ENCODE measurements around the gene ZNF737. TPM values are rescaled to one million over a fixed set of nuclear protein-coding genes. Genes with fewer than 3 reads are reported as not detected.

ZNF737 gene
- total and polyA plus RNA-seq, 10 of the 15 experiments (the other 5 are each of a cell fraction or from before 2014, with no cell fraction given) = 0.53 to 7.9 (median 4.4) TPM

DNA sequence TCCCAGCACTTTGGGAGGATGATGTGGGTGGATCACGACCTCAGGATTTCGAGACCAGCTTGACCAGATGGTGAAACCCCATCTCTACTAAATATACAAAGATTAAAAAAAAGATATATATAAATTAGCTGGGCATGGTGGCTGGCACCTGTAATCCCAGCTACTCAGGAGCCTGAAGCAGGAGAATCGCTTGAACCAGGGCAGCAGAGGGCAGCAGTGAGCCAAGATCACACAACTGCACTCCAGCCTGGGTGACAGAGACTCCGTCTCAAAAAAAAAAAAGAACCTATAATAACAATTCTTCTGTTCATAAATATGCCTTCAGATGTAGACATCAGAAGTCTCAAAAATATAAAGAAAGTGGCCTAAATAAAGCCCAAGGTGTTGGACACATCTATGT is 7.6 kb downstream of the ZNF737 start:
- Histone ChIP-seq H3K9me3 (replicated peaks; ENCODE audit: control insufficient read depth, insufficient read depth, low read length) (peaks cover 5% of the 10 kb centered on the region; the same call in 2 of the 3 replicates), H4K20me1 (ENCODE audit: control insufficient read depth, insufficient read depth) (no peaks in the 10 kb centered on the region), H3K4me3 (no peak overlapping the region), H3K36me3 (ENCODE audit: control insufficient read depth in 2 of 2, insufficient read depth in 2 of 2, low read length in 1 of 2) (no peaks in the 10 kb centered on the region), H3K79me2 (ENCODE audit: control insufficient read depth, insufficient read depth, low read length) (no peaks in the 10 kb centered on the region), H2AFZ (ENCODE audit: control insufficient read depth, low read depth, low read length) (no peak overlapping the region), H3K27ac (ENCODE audit: control insufficient read depth, insufficient read depth) (no peak overlapping the region), H3K9ac (ENCODE audit: control insufficient read depth, insufficient read depth, low read length) (no peak overlapping the region), H3K27me3 (replicated peaks in 1 of 2; ENCODE audit: control insufficient read depth in 2 of 2, insufficient read depth in 2 of 2, low read length in 1 of 2) (no peaks in the 10 kb centered on the region), H3K4me2 (ENCODE audit: control insufficient read depth, insufficient read depth) (no peak overlapping the region), H3K4me1 (ENCODE audit: control insufficient read depth, insufficient read depth, low read length) (no peaks in the 10 kb centered on the region)
- DNase-seq (ENCODE audit: low read depth, low spot score) = no peak
- POLR2A ChIA-PET = no interaction called here
- CTCF ChIA-PET = no interaction called here
- RAD21 ChIA-PET (ENCODE audit: unreplicated experiment) = no interaction called here
- no peak for FAIRE-seq
- SMC1A ChIA-PET (ENCODE audit: uncharacterized antibody, unreplicated experiment) = interaction anchor here (0.9 kb wide), 1 partner anchor 14 kb away, joined by 3 read pairs; no protein-coding TSS in a partner anchor
- no peak for ATAC-seq
- intact Hi-C loops (cut with micrococcal nuclease; ENCODE audit: unreplicated experiment) = no loop called here
- in situ Hi-C loops (cut with MboI) = loop anchor here (25.0 kb wide), 1 partner anchor 1021 kb away; the partner anchor contains the start of genes CILP2 and YJEFN3
- TF ChIP-seq SIN3A (IDR thresholded peaks at IDR 0.05; ENCODE audit: low read depth, low read length) (no peak), SMARCA5 (IDR thresholded peaks at IDR 0.05) (no peak), IRF4 (IDR thresholded peaks at IDR 0.05; ENCODE audit: low read depth, low read length) (no peak), PML (IDR thresholded peaks at IDR 0.05; ENCODE audit: low read length) (no peak), TCF12 (IDR thresholded peaks at IDR 0.05; ENCODE audit: low read depth, low read length) (no peak)
- TF ChIP-seq, protein P1, sequence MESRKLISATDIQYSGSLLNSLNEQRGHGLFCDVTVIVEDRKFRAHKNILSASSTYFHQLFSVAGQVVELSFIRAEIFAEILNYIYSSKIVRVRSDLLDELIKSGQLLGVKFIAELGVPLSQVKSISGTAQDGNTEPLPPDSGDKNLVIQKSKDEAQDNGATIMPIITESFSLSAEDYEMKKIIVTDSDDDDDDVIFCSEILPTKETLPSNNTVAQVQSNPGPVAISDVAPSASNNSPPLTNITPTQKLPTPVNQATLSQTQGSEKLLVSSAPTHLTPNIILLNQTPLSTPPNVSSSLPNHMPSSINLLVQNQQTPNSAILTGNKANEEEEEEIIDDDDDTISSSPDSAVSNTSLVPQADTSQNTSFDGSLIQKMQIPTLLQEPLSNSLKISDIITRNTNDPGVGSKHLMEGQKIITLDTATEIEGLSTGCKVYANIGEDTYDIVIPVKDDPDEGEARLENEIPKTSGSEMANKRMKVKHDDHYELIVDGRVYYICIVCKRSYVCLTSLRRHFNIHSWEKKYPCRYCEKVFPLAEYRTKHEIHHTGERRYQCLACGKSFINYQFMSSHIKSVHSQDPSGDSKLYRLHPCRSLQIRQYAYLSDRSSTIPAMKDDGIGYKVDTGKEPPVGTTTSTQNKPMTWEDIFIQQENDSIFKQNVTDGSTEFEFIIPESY (IDR thresholded peaks at IDR 0.05) = no peak
- TF ChIP-seq, protein P2, sequence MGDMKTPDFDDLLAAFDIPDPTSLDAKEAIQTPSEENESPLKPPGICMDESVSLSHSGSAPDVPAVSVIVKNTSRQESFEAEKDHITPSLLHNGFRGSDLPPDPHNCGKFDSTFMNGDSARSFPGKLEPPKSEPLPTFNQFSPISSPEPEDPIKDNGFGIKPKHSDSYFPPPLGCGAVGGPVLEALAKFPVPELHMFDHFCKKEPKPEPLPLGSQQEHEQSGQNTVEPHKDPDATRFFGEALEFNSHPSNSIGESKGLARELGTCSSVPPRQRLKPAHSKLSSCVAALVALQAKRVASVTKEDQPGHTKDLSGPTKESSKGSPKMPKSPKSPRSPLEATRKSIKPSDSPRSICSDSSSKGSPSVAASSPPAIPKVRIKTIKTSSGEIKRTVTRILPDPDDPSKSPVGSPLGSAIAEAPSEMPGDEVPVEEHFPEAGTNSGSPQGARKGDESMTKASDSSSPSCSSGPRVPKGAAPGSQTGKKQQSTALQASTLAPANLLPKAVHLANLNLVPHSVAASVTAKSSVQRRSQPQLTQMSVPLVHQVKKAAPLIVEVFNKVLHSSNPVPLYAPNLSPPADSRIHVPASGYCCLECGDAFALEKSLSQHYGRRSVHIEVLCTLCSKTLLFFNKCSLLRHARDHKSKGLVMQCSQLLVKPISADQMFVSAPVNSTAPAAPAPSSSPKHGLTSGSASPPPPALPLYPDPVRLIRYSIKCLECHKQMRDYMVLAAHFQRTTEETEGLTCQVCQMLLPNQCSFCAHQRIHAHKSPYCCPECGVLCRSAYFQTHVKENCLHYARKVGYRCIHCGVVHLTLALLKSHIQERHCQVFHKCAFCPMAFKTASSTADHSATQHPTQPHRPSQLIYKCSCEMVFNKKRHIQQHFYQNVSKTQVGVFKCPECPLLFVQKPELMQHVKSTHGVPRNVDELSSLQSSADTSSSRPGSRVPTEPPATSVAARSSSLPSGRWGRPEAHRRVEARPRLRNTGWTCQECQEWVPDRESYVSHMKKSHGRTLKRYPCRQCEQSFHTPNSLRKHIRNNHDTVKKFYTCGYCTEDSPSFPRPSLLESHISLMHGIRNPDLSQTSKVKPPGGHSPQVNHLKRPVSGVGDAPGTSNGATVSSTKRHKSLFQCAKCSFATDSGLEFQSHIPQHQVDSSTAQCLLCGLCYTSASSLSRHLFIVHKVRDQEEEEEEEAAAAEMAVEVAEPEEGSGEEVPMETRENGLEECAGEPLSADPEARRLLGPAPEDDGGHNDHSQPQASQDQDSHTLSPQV (IDR thresholded peaks at IDR 0.05) = no peak
- WGBS (ENCODE audit: insufficient coverage, insufficient replicate concordance, low lambda C conversion rate, missing lambda C conversion rate) = 98% methylated on average over 4 of the region's 4 CpGs
- no TSS peak for BruUV-seq (replicated peaks)

Measured in GM12878 (cell line).